AG04449 (cell line): ENCODE data around the gene PLD1.

Experiments used
- CTCF ChIA-PET: fragments of 350-600 bp; formaldehyde crosslinking; extraction: SDS; loops from one replicate; lab custom pipeline; 2021; ENCODE audit warnings: antibody characterized with exemption; lab: Yijun Ruan, JAX
- POLR2A ChIA-PET: fragments of 400-600, 350-600 bp; formaldehyde crosslinking; extraction: SDS; loops from one replicate; lab custom pipeline; 2020; ENCODE audit warnings: antibody characterized with exemption, inconsistent platforms; lab: Yijun Ruan, JAX
- DNase-seq: peaks from one replicate; pipeline ENCODE4 v3.0.0-alpha.2; 2010; ENCODE audit warnings: low read depth, low spot score
- H3K4me3 ChIP-seq: 2 replicates; pipeline ENCODE4 v1.5.1; 2011; ENCODE audit warnings: low read depth, mild to moderate bottlenecking, control low read depth, low read length
- CTCF ChIP-seq: IDR thresholded peaks from one replicate; pipeline ENCODE4 v1.5.1; 2011; ENCODE audit warnings: mild to moderate bottlenecking, moderate library complexity, low read length, control low read depth, inconsistent platforms; ENCODE audit not compliant: insufficient read depth; ENCODE audit errors: missing control alignments

Gene PLD1

GRCh38 chr3:171569571-171570132 is 240.6 kb downstream of the PLD1 start:
- no peak for TF ChIP-seq CTCF
- POLR2A ChIA-PET: no interaction called here
- CTCF ChIA-PET: interaction anchor here (0.5 to 2.1 kb wide), 3 partner anchors 401 to 608 kb away, joined by 3 to 5 read pairs (median 3); no protein-coding TSS in a partner anchor

GRCh38 chr3:171568766-171569165 is 241.5 kb downstream of the PLD1 start:
- H3K4me3 ChIP-seq: no peak overlapping the region
- no peak for TF ChIP-seq CTCF
- DNase-seq: no peak
- ChIA-PET CTCF (no interaction called here), POLR2A (no interaction called here)

More at GRCh38 chr3:171569571-171570132, 240.6 kb downstream of the PLD1 start:
- no peak for DNase-seq
- no peak overlapping the region for H3K4me3 ChIP-seq

GRCh38 chr3:171566803-171567422 is 243.4 kb downstream of the PLD1 start:
- ChIA-PET POLR2A (no interaction called here), CTCF (interaction anchor here (0.7 to 5.2 kb wide), 32 partner anchors 8 to 604 kb away, joined by 3 to 111 read pairs (median 4); no protein-coding TSS in a partner anchor)
- H3K4me3 ChIP-seq: no peak overlapping the region
- DNase-seq: no peak
- peak; percentile 56 for TF ChIP-seq CTCF

- DNase-seq: peak; percentile 16
- TF ChIP-seq CTCF: no peak
- no peak overlapping the region for H3K4me3 ChIP-seq
- POLR2A ChIA-PET: no interaction called here
- CTCF ChIA-PET: interaction anchor here (0.6 to 5.2 kb wide), 35 partner anchors 8 to 660 kb away, joined by 3 to 111 read pairs (median 4); no protein-coding TSS in a partner anchor
Measured at GRCh38 chr3:171565481-171566058, 244.7 kb downstream of the PLD1 start.

- H3K4me3 ChIP-seq: no peak overlapping the region
- no peak for TF ChIP-seq CTCF
- CTCF ChIA-PET: interaction anchor here (0.6 to 5.2 kb wide), 24 partner anchors 7 to 660 kb away, joined by 3 to 111 read pairs (median 6); no protein-coding TSS in a partner anchor
- POLR2A ChIA-PET: no interaction called here
- no peak for DNase-seq
Measured at GRCh38 chr3:171564748-171565480, 245.4 kb downstream of the PLD1 start.
